ENCODE results near the gene SLC25A29. TPM values are rescaled to one million over a fixed set of nuclear protein-coding genes. Genes with fewer than 3 reads are reported as not detected.
"Not testable (repeated sequence)": the region's sequence is repeated elsewhere in the genome, so short reads cannot be mapped to it uniquely, and the experiment has no call there.

SLC25A29 gene
- polyA plus RNA-seq, 2 of the 4 experiments (the other 2 are of a cell fraction): 6.3 to 15.1 TPM

- Histone ChIP-seq H3K9me3 (no peaks in the 10 kb centered on the region), H3K27ac (no peak overlapping the region), H3K4me2 (no peak overlapping the region), H3K4me3 (no peak overlapping the region), H3K4me1 (0 out of 3 replicates have a peak, but pooled peaks cover 4% of the 10 kb centered on the region)
- WGBS (ENCODE audit: missing lambda C conversion rate): 91% methylated on average over 6 of the region's 6 CpGs
- no peak for FAIRE-seq
- ChIA-PET CTCF (interaction anchor here (1.2 to 2.7 kb wide), 3 partner anchors 11 to 63 kb away, joined by 3 to 15 read pairs (median 7); no protein-coding TSS in a partner anchor), POLR2A (no interaction called here)
- no peak for DNase-seq (ENCODE audit: low read depth in 1 of 2, low spot score in 1 of 2)
- no peak for TF ChIP-seq ZNF302 (CRISPR knock-in tag; IDR thresholded peaks at IDR 0.05)
- no peak for TF ChIP-seq NFE2L2 (conservative IDR thresholded peaks at IDR 0.05; ENCODE audit: low read length)
- TF ChIP-seq BHLHE40 (IDR thresholded peaks at IDR 0.05; ENCODE audit: low read depth, low read length): no peak
- no peak for ATAC-seq
These were observed 8.5 kb upstream of the SLC25A29 start for GRCh38 chr14:100314724-100315123.

- CTCF ChIA-PET: interaction anchor here (0.6 to 2.7 kb wide), 7 partner anchors 10 to 437 kb away, joined by 3 to 15 read pairs (median 4); no protein-coding TSS in a partner anchor
These were observed 7.4 kb upstream of the SLC25A29 start for GRCh38 chr14:100313464-100314230.

GRCh38 chr14:100312877-100313400, 6.7 kb upstream of the SLC25A29 start:
- 47% methylated on average over 10 of the region's 10 CpGs for WGBS (ENCODE audit: missing lambda C conversion rate)
- ATAC-seq: no peak

More at GRCh38 chr14:100313464-100314230, 7.4 kb upstream of the SLC25A29 start:
- Histone ChIP-seq H3K9me3 (no peaks in the 10 kb centered on the region), H3K27ac (no peak overlapping the region), H3K4me2 (no peak overlapping the region), H3K4me3 (no peak overlapping the region), H3K4me1 (0 out of 3 replicates have a peak, but pooled peaks cover 4% of the 10 kb centered on the region)
- FAIRE-seq (no peak), ATAC-seq (no peak), DNase-seq (ENCODE audit: low read depth in 1 of 2, low spot score in 1 of 2) (no peak)
- POLR2A ChIA-PET: interaction anchor here (0.5 to 0.6 kb wide), 2 partner anchors 23 to 44 kb away, joined by 3 to 7 read pairs; no protein-coding TSS in a partner anchor
- TF ChIP-seq CBX8 (IDR thresholded peaks at IDR 0.05) (no peak), RCOR1 (IDR thresholded peaks at IDR 0.05; ENCODE audit: low read depth, low read length) (no peak), FOSL2 (IDR thresholded peaks at IDR 0.05) (no peak), FOSL2 (CRISPR knock-in tag; IDR thresholded peaks at IDR 0.05) (no peak), MYC (IDR thresholded peaks at IDR 0.05; ENCODE audit: borderline replicate concordance, low read length) (no peak), FOSB (CRISPR knock-in tag; IDR thresholded peaks at IDR 0.05) (no peak), BCL3 (IDR thresholded peaks at IDR 0.05) (no peak), ZNF302 (CRISPR knock-in tag; IDR thresholded peaks at IDR 0.05) (no peak), TFCP2L1 (CRISPR knock-in tag; IDR thresholded peaks at IDR 0.05) (no peak), MAZ (IDR thresholded peaks at IDR 0.05; ENCODE audit: borderline replicate concordance, low read depth, low read length) (no peak), EHF (CRISPR knock-in tag; IDR thresholded peaks at IDR 0.05) (no peak), NFE2L2 (conservative IDR thresholded peaks at IDR 0.05; ENCODE audit: low read length) (no peak), E2F6 (IDR thresholded peaks at IDR 0.05; ENCODE audit: borderline replicate concordance, low read depth) (no peak)
- WGBS (ENCODE audit: missing lambda C conversion rate): 91% methylated on average over 26 of the region's 26 CpGs

GRCh38 chr14:100312110-100312876, 6.0 kb upstream of the SLC25A29 start:
- FAIRE-seq; H3K27ac ChIP-seq; H3K9me3 ChIP-seq; ATAC-seq; H3K4me3 ChIP-seq; H3K4me2 ChIP-seq; H3K4me1 ChIP-seq; DNase-seq (ENCODE audit: low read depth in 1 of 2, low spot score in 1 of 2): not testable (repeated sequence)
- POLR2A ChIA-PET: interaction anchor here (0.6 kb wide), 1 partner anchor 29 kb away, joined by 3 read pairs; no protein-coding TSS in a partner anchor
- WGBS (ENCODE audit: missing lambda C conversion rate): 72% methylated on average over 18 of the region's 18 CpGs
- CTCF ChIA-PET: interaction anchor here (1.3 to 2.7 kb wide), 2 partner anchors 9 kb away, joined by 4 to 15 read pairs; no protein-coding TSS in a partner anchor

More at GRCh38 chr14:100312877-100313400, 6.7 kb upstream of the SLC25A29 start:
- no peak for TF ChIP-seq JUNB (IDR thresholded peaks at IDR 0.05)
- no peak for TF ChIP-seq KDM5A (IDR thresholded peaks at IDR 0.05)
- TF ChIP-seq GATA3 (IDR thresholded peaks at IDR 0.05; ENCODE audit: borderline replicate concordance): no peak
- TF ChIP-seq RARB (CRISPR knock-in tag; IDR thresholded peaks at IDR 0.05): no peak
- no peak for TF ChIP-seq JUN (IDR thresholded peaks at IDR 0.05)
- no peak for TF ChIP-seq ZC3H11A (IDR thresholded peaks at IDR 0.05)
- TF ChIP-seq MAZ (IDR thresholded peaks at IDR 0.05; ENCODE audit: borderline replicate concordance, low read depth, low read length): no peak
- no peak for TF ChIP-seq RCOR1 (IDR thresholded peaks at IDR 0.05; ENCODE audit: low read depth, low read length)
- TF ChIP-seq MAX (IDR thresholded peaks at IDR 0.05): no peak
- TF ChIP-seq EP300 (IDR thresholded peaks at IDR 0.05): no peak
- TF ChIP-seq CTCF (IDR thresholded peaks at IDR 0.05): no peak
- TF ChIP-seq FOXS1 (CRISPR knock-in tag; IDR thresholded peaks at IDR 0.05): no peak
- no peak overlapping the region for H3K4me2 ChIP-seq
- ChIA-PET CTCF (interaction anchor here (0.6 to 2.7 kb wide), 3 partner anchors 9 to 109 kb away, joined by 5 to 15 read pairs (median 7); no protein-coding TSS in a partner anchor), POLR2A (interaction anchor here (0.6 kb wide), 1 partner anchor 23 kb away, joined by 7 read pairs; no protein-coding TSS in a partner anchor)
- no peaks in the 10 kb centered on the region for H3K9me3 ChIP-seq
- H3K4me3 ChIP-seq: no peak overlapping the region
- no peak for DNase-seq (ENCODE audit: low read depth in 1 of 2, low spot score in 1 of 2)
- 0 out of 3 replicates have a peak, but pooled peaks cover 4% of the 10 kb centered on the region for H3K4me1 ChIP-seq
- FAIRE-seq: no peak
- no peak overlapping the region for H3K27ac ChIP-seq

Data from A549 (cell line).